Adipose tissue (tissue), 3 donors: ENCODE measurements around the gene FRMD4B. TPM values are rescaled to one million over a fixed set of nuclear protein-coding genes. Genes with fewer than 3 reads are reported as not detected.

Source experiments
- H3K27ac ChIP-seq: one replicate; pipeline ENCODE4 v1.5.1; 2013; ENCODE audit warnings: low read depth, low read length
- WGBS, 3 donors: extraction: QIAGEN DNeasy Blood & Tissue Kit; methylation state at CpG; one replicate each; pipeline ENCODE4 v1.1.7; 2013; 5-methylcytosine and 5-hydroxymethylcytosine counted together
- polyA plus RNA-seq, 3 donors: library from polyadenylated mRNA; stranded (reverse); fragments of 200-250 nt; gene quantifications; one replicate each; pipeline ENCODE4 v1.2.3, GENCODE V29; 2013
- donor health status: healthy with polysubstance abuse.
- donor health status: Bipolar disorder and iron deficiency.
- donor health status: healthy.

Gene FRMD4B
- polyA plus RNA-seq, 3 donors: 4.0 to 8.1 (median 6.2) TPM

DNA sequence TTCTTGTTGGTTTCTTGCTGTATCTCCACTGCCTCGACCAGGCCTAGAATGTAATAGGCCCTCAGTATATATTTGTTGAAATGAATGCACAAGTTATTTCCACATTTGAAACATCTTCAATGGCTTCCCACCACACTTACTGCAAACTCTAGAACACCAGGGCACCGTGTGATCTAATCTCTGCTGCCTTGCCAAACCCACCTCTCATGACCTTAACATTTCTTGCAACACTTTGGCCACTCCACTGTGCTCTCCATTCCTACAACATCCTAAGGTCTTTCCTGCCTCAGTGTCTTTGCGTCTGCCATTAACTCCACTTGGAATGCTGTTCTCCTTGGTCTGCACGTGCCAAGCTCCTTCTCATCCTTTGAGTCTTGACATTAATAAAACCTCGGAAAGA lies 14.1 kb downstream of the FRMD4B start:
- H3K27ac ChIP-seq: no peak overlapping the region
- WGBS, 3 donors: 87 to 90% (median 88%) methylated on average over 5 of the region's 5 CpGs

GRCh38 chr3:69370901-69371301 lies 15.0 kb downstream of the FRMD4B start:
- WGBS, 3 donors: 62 to 69% (median 68%) methylated on average over 2 of the region's 2 CpGs
- H3K27ac ChIP-seq: no peak overlapping the region

DNA sequence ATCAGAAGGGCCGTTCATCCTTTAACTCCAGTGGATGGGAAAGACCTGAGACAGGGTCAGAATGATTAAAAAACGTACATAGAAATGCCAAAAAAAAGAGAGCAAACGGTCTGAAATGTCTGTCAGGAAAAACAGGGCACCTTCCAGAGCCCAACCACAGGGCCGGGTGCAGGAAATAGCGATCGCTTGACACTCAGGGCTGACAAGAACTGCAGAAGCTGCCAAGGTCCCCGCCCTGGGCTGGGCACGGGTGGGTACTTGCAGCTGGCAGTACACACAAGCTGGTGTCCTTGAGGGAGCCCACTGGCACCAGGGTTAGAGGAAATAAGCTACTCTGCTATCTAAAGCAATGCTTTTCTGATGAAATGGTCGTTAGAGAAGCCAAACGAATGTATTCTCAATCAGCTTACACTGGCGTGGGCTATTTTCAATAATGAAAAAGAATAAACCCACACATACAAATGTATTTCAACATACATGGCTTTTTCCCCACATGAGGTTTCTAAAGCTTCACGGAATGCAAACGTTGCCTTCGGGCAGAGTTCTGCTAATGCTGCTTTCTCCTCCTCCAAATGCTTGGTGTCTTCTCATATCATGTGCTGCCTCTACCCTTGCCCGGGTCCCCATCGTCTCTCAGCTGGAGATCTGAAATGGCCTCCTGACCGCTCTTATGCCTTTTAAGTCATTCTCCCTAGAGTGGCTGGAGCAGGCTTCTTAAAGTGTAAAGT lies 15.6 kb downstream of the FRMD4B start:
- H3K27ac ChIP-seq: no peak overlapping the region
- whole genome bisulfite sequencing, 3 donors: 37 to 44% (median 41%) methylated on average over 17 of the region's 17 CpGs

DNA sequence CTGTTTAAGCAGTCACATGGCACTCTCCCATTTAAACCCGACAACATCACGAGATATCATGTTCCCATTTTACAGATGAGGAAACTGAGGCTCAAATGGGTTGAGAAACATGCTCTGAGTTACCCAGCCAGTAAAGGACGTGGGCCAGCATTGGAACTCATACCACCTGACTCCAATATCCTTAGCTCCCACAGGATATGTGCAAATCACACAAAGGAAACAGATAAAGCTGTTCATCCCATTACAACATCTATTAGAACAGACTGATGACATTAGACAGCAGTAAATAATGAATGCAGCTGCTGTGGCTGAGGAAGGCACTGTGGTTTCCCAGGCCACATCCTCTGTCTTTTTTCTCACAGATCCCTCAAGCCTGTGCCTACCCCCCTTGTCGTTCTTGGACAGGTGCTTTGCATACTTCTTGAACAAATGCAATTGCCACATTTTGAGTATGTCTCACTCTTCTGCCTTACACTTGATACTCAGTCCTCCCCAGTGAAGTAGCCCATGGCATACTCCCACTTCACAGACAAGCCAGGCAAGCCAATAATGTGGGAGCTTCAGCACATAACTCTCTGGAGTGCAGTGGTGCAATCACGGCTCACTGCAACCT lies 17.7 kb downstream of the FRMD4B start:
- 47 to 80% (median 56%) methylated on average over 5 of the region's 5 CpGs for WGBS, 3 donors
- H3K27ac ChIP-seq: no peak overlapping the region

DNA sequence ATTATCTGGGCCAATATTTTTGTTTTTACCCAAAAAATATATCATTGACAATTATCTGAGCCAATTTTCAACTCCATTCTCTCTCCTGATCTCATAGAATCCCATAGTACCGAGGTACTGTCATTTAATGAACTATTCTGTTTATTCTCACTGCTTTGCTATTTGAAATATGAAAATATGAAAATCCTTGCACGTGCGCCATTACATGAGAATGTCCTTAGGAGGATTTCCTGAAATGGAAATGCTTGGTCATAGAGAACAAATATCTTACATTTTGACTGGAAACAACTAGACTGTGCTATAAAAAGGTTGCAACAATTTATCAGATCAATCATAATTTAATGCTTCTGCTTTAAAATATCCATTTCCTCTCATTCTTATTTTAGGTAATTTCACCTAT lies 18.3 kb downstream of the FRMD4B start:
- WGBS, 3 donors: 80 to 94% (median 88%) methylated on average over 3 of the region's 3 CpGs
- no peak overlapping the region for H3K27ac ChIP-seq

DNA sequence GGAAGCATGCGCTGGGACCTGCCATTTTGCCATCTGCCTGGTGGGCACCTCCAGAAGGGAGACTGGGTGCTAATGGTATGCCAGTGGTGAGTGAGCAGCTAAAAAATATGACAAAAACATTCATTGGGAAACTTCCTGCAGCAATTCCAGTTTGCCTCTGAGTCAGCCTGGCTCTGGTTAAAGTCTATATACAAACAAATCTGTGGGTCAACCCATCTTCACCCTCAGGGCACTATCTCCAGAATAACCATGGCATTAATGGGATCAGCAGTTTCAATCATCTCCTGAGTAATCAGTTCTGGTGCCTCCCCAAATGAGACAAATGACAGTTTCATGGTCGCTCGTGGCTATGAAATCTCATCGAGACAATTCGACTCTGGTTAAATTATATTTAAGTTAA lies 21.5 kb downstream of the FRMD4B start:
- WGBS, 3 donors: 87 to 91% (median 91%) methylated on average over 5 of the region's 5 CpGs
- no peak overlapping the region for H3K27ac ChIP-seq

DNA sequence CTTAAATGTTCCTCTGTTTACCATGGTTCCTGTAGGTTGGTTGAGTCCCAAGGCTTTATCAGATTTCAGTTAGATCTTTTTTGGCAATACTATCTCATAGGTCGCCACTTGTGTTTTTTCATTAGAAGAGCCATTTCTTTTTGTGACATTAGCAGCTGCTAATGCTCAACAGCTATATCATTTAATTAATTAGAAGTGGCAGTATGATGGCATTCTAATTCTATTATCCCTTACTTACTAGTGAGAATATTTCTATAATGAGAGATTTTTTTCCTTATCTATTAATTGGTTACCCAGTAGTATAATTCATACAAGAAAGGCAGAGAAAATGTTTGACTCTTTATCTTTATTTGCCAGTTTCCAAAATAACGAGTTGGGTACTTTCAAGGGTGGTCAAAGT lies 25.2 kb downstream of the FRMD4B start:
- 46 to 94% (median 82%) methylated on average over 2 of the region's 2 CpGs for WGBS, 3 donors
- no peak overlapping the region for H3K27ac ChIP-seq

GRCh38 chr3:69359916-69360315 lies 26.0 kb downstream of the FRMD4B start:
- no peak overlapping the region for H3K27ac ChIP-seq

- H3K27ac ChIP-seq: no peak overlapping the region
- 75 to 87% (median 81%) methylated on average over 6 of the region's 6 CpGs for WGBS, 3 donors
Measured at GRCh38 chr3:69359339-69359893, 26.5 kb downstream of the FRMD4B start.

DNA sequence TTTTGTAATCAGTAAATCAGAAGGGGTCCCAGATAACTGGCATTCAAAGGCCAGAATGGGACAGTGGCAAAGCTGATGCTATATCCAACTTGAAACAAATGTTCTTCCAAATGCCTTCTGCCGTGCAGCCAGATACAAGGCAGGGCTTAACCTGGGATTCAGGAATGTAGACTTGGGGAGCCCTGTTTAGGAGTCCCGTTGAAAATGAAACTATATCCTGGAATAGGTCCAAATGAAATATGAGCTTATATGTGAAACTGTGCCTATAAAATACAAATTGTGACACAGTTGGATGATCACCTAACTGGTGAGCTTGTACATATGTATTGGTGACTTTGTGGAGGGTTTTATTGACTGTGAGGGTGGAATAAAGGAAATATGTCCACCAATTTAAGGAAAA lies 28.7 kb downstream of the FRMD4B start:
- 28 to 42% (median 36%) methylated on average over 2 of the region's 2 CpGs for WGBS, 3 donors

DNA sequence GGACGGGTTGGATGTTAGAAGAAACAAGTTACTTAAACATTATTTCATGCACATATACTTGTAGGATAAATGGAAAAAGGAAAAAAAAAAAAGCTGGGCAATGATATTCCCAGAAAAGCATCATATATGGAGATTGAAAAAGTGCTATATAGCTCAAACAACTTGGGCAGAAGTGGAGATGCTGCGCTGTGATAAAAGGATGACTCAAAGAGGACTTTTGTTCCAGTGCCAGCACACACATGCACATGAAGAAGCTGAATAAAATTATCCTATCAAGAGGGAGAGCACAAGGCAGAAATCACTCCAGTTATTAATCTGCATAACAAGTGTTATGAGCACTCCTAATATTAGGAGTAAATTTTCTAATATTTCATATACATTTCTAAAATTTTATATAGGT lies 30.9 kb downstream of the FRMD4B start:
- no peak overlapping the region for H3K27ac ChIP-seq

More for the DNA sequence above, 28.7 kb downstream of the FRMD4B start:
- no peak overlapping the region for H3K27ac ChIP-seq

GRCh38 chr3:69353503-69353902 lies 32.4 kb downstream of the FRMD4B start:
- 44 to 70% (median 51%) methylated on average over 15 of the region's 15 CpGs for WGBS, 3 donors

More for the DNA sequence above, 30.9 kb downstream of the FRMD4B start:
- 82 to 84% (median 84%) methylated on average over 2 of the region's 2 CpGs for WGBS, 3 donors

DNA sequence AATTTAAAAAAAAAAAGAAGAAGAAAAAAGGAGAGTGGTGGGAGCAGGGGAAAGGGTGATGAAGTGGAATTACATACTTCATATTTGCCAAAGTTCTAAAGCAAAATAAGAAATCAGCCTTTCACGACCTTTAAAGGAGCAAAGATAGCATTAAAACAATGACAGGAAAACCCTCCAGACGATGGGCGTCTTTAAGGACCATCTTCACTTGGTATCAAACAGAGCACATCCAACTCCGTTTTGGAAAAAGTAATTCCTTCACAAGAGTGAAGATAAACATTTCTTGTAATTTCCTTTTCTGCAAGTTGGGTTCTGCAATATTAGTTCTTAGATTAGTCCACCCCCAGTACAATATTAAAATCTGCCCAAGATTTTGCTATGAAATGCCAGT lies 32.8 kb downstream of the FRMD4B start:
- no peak overlapping the region for H3K27ac ChIP-seq

More at GRCh38 chr3:69353503-69353902, 32.4 kb downstream of the FRMD4B start:
- no peak overlapping the region for H3K27ac ChIP-seq

DNA sequence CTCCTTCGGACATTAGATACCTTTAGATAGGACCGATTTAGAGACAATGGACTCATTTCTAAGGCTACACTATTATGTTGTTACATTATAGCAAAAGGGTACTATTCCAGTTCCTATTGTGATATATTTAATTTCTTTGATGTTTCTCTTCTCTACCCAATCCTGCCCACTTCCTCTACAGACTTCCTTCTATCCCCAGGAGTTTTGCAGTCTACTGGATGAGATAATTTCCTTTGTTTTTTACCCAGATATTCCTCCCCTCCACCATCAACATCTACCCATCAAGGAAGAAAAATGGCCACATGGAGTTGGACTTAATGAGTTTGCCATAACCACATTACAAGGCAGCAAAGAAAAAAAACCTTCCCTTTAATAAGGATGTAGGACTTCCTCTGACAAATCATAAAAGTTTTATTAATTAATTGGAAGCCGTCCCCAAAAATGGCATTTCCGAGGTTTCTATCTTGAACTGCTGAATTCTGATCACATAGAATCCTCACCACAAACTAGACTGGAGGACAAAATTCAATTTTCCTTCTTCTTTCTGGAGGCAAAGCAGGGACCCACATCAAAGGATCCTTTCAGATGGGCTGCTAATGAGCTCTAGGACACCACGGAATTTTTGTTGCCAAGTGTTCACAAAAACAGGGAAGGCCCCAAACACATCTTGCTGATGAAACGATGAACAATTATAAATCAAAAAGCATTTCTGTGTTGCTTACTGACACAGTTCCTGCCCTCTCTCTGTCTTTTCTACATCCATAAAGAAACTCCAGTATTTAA lies 33.4 kb downstream of the FRMD4B start:
- no peak overlapping the region for H3K27ac ChIP-seq
- 41 to 76% (median 53%) methylated on average over 6 of the region's 6 CpGs for WGBS, 3 donors

More for the DNA sequence above, 32.8 kb downstream of the FRMD4B start:
- 28 to 64% (median 53%) methylated on average over 4 of the region's 4 CpGs for WGBS, 3 donors

- 69 to 94% (median 82%) methylated on average over 4 of the region's 4 CpGs for WGBS, 3 donors
- H3K27ac ChIP-seq: no peak overlapping the region
Measured at GRCh38 chr3:69343875-69344274, 42.0 kb downstream of the FRMD4B start.

DNA sequence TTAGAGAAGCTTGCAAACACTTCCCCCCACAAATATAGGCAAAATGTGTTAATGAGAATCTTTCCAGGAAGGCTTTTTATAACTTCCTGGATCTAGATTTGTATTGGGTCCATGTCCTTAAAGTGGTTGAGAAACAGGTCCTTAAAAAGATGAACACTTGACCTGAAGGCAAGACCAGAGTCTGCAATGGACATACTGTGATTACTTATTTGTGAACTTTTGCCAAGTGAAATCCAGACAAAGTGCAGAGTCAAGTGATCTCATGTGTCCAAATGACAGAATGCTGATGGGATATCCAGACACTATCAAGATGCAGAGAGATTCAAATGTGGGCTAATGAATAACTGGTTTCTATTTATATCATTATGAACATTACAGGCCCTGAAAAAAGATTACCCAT lies 43.8 kb downstream of the FRMD4B start:
- no peak overlapping the region for H3K27ac ChIP-seq

- no peak overlapping the region for H3K27ac ChIP-seq
- WGBS, 3 donors: 40 to 79% (median 65%) methylated on average over 1 of the region's 1 CpG
Measured at GRCh38 chr3:69339760-69340159, 46.1 kb downstream of the FRMD4B start.

- 79 to 81% (median 81%) methylated on average over 4 of the region's 4 CpGs for WGBS, 3 donors
- no peak overlapping the region for H3K27ac ChIP-seq
Measured at GRCh38 chr3:69338911-69339310, 47.0 kb downstream of the FRMD4B start.

DNA sequence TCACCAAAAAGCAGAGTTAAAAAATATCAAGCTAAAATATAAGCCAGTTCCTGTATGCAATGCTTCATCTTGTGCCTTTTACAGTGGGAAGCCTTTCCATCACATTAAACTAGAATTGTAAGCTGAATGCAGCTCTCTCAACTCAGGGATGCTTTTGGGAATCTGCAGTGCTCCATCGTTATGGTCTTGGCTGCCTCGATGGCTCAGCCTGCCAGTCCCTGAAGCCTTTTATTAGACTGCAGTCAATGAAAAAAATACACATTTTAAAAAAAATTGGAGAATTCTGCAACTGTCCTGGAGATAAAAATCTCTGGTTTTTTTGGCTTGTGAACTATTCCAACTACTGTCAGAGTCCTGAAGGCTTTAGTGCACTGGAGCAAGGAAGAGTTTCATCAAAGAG lies 53.0 kb downstream of the FRMD4B start:
- 64 to 81% (median 77%) methylated on average over 2 of the region's 2 CpGs for WGBS, 3 donors
- no peak overlapping the region for H3K27ac ChIP-seq
